ENCODE results near the gene NEURL2.

DNA sequence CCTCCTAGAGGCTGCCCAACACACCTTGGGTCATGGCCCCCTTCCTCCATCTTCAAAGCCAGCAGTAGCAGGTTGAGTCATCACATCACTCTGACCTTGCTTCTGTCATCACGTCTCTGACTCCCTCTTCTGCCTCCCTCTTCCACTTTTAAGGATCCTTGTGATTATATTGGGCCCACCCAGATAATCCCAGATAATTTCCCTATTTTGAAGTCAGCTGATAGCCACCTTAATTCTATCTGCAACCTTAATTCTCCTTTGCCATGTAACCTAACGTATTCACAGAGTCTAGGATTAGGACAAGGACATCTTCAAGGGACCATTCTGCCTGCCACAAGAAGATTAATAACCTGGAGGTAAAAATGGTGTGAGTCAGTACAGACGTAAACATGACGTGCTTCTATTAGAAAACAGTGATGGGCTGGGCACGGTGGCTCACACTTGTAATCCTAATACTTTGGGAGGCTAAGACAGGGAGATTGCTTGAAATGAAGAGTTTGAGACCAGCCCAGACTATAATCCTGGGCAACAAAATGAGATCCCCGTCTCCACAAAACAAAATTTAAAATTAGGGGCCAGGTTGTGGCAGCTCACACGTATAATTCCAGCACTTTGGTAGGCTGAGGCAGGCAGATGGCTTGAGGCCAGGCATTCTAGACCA is 30.3 kb downstream of the NEURL2 start:
- TF ChIP-seq, protein P1, sequence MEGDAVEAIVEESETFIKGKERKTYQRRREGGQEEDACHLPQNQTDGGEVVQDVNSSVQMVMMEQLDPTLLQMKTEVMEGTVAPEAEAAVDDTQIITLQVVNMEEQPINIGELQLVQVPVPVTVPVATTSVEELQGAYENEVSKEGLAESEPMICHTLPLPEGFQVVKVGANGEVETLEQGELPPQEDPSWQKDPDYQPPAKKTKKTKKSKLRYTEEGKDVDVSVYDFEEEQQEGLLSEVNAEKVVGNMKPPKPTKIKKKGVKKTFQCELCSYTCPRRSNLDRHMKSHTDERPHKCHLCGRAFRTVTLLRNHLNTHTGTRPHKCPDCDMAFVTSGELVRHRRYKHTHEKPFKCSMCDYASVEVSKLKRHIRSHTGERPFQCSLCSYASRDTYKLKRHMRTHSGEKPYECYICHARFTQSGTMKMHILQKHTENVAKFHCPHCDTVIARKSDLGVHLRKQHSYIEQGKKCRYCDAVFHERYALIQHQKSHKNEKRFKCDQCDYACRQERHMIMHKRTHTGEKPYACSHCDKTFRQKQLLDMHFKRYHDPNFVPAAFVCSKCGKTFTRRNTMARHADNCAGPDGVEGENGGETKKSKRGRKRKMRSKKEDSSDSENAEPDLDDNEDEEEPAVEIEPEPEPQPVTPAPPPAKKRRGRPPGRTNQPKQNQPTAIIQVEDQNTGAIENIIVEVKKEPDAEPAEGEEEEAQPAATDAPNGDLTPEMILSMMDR (conservative IDR thresholded peaks at IDR 0.05 in 1 of 2, IDR thresholded peaks at IDR 0.05 in 1 of 2; ENCODE audit: extremely low read depth in 1 of 2, insufficient read depth in 1 of 2, low read depth in 1 of 2, low read length in 2 of 2), result no peak
- no peak for TF ChIP-seq EZH2 (IDR thresholded peaks at IDR 0.05; ENCODE audit: borderline replicate concordance, low read length)

All from mammary epithelial cell (primary cell).